ENCODE measurements around the gene NADK. TPM values are rescaled to one million over a fixed set of nuclear protein-coding genes. Genes with fewer than 3 reads are reported as not detected.

NADK gene
- total RNA-seq, 1 donor from 2014 or later, result 68.1 TPM

GRCh38 chr1:1817221-1817620, 39.0 kb upstream of the NADK start:
- no peak for DNase-seq (ENCODE audit: low read depth)
- no peak for TF ChIP-seq CTCF (IDR thresholded peaks at IDR 0.05; ENCODE audit: insufficient read depth, low read length, poor library complexity, severe bottlenecking)
- Histone ChIP-seq H3K36me3 (ENCODE audit: control insufficient read depth, insufficient read depth, low read length) (peaks cover 3% of the 10 kb centered on the region), H3K27me3 (ENCODE audit: control insufficient read depth, insufficient read depth, low read length) (no peaks in the 10 kb centered on the region), H3K4me3 (ENCODE audit: low read depth, low read length) (no peak overlapping the region)

GRCh38 chr1:1815606-1816281, 37.5 kb upstream of the NADK start:
- Histone ChIP-seq H3K4me3 (ENCODE audit: low read depth, low read length) (no peak overlapping the region), H3K27me3 (ENCODE audit: control insufficient read depth, insufficient read depth, low read length) (no peaks in the 10 kb centered on the region), H3K36me3 (ENCODE audit: control insufficient read depth, insufficient read depth, low read length) (peaks cover 3% of the 10 kb centered on the region)
- no peak for TF ChIP-seq CTCF (IDR thresholded peaks at IDR 0.05; ENCODE audit: insufficient read depth, low read length, poor library complexity, severe bottlenecking)
- no peak for DNase-seq (ENCODE audit: low read depth)

GRCh38 chr1:1809489-1809888, 31.2 kb upstream of the NADK start:
- Histone ChIP-seq H3K4me3 (ENCODE audit: low read depth, low read length) (no peak overlapping the region), H3K36me3 (ENCODE audit: control insufficient read depth, insufficient read depth, low read length) (peaks cover 1% of the 10 kb centered on the region)

GRCh38 chr1:1808206-1808605, 29.9 kb upstream of the NADK start:
- no peak for DNase-seq (ENCODE audit: low read depth)
- H3K4me3 ChIP-seq (ENCODE audit: low read depth, low read length), result no peak overlapping the region
- no peaks in the 10 kb centered on the region for H3K27me3 ChIP-seq (ENCODE audit: control insufficient read depth, insufficient read depth, low read length)
- no peak for TF ChIP-seq CTCF (IDR thresholded peaks at IDR 0.05; ENCODE audit: insufficient read depth, low read length, poor library complexity, severe bottlenecking)
- peaks cover 2% of the 10 kb centered on the region for H3K36me3 ChIP-seq (ENCODE audit: control insufficient read depth, insufficient read depth, low read length)

More at GRCh38 chr1:1809489-1809888, 31.2 kb upstream of the NADK start:
- TF ChIP-seq CTCF (IDR thresholded peaks at IDR 0.05; ENCODE audit: insufficient read depth, low read length, poor library complexity, severe bottlenecking), result no peak
- DNase-seq (ENCODE audit: low read depth), result no peak
- no peaks in the 10 kb centered on the region for H3K27me3 ChIP-seq (ENCODE audit: control insufficient read depth, insufficient read depth, low read length)

- Histone ChIP-seq H3K36me3 (ENCODE audit: control insufficient read depth, insufficient read depth, low read length) (peaks cover 2% of the 10 kb centered on the region), H3K27me3 (ENCODE audit: control insufficient read depth, insufficient read depth, low read length) (no peaks in the 10 kb centered on the region), H3K4me3 (ENCODE audit: low read depth, low read length) (no peak overlapping the region)
- no peak for DNase-seq (ENCODE audit: low read depth)
- no peak for TF ChIP-seq CTCF (IDR thresholded peaks at IDR 0.05; ENCODE audit: insufficient read depth, low read length, poor library complexity, severe bottlenecking)
Measured at GRCh38 chr1:1806890-1807289, 28.6 kb upstream of the NADK start.

GRCh38 chr1:1804301-1804700, 26.0 kb upstream of the NADK start:
- H3K36me3 ChIP-seq (ENCODE audit: control insufficient read depth, insufficient read depth, low read length), result peaks cover 2% of the 10 kb centered on the region

More at GRCh38 chr1:1804301-1804700, 26.0 kb upstream of the NADK start:
- TF ChIP-seq CTCF (IDR thresholded peaks at IDR 0.05; ENCODE audit: insufficient read depth, low read length, poor library complexity, severe bottlenecking), result no peak
- H3K4me3 ChIP-seq (ENCODE audit: low read depth, low read length), result no peak overlapping the region
- H3K27me3 ChIP-seq (ENCODE audit: control insufficient read depth, insufficient read depth, low read length), result no peaks in the 10 kb centered on the region
- no peak for DNase-seq (ENCODE audit: low read depth)

All from kidney epithelial cell (primary cell).